ENCODE results near the gene LRRC47.

The LRRC47 gene

DNA sequence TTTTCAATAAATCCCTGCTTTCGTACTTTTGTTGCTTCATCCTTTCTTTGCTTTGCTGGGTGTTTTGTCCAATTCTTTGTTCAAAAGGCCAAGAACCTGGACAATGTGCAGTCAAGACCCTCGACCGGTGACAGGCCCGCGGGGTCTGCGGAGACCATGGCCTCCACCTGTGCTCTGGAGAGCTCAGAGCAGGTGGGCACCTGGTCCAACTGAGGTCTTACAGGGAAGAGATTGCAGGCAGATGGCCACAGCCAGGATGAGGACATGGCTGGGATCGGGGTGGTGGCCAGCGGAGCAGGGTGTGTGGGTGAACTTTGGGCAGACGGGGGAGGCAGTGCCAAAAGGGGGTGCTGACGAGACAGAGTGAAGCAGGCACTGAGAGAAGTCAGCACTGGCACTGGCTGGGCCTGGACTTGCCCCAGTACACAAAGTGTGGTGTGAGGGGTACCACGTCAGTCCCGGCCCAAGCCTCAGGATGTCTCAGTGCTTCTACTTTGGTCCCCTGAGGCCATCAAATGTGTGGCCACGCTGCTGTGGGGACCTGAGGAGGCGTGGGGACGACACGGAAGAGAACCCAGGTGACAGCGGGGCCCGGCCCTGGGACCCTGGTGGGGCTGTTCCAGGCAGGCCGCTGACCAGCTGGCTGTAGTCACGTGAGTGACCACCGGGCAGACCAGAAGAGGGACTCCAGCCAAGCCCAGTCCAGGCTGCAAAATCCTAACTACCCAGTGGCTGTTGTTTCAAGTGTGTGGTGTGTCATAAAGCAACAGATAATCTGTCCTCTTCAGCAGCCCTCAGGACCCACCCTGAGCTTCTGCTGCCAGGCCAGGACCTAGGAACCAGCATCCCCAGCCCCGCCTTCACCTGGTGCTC, 54.5 kb downstream of the LRRC47 start:
- DNase-seq (ENCODE audit: low read depth in 1 of 2, low spot score in 1 of 2): no peak
- TF ChIP-seq POLR2AphosphoS5 (IDR thresholded peaks at IDR 0.05; ENCODE audit: low read depth): no peak
- no peak for TF ChIP-seq SPI1 (IDR thresholded peaks at IDR 0.05; ENCODE audit: borderline replicate concordance, low read depth)
- TF ChIP-seq, protein P1, sequence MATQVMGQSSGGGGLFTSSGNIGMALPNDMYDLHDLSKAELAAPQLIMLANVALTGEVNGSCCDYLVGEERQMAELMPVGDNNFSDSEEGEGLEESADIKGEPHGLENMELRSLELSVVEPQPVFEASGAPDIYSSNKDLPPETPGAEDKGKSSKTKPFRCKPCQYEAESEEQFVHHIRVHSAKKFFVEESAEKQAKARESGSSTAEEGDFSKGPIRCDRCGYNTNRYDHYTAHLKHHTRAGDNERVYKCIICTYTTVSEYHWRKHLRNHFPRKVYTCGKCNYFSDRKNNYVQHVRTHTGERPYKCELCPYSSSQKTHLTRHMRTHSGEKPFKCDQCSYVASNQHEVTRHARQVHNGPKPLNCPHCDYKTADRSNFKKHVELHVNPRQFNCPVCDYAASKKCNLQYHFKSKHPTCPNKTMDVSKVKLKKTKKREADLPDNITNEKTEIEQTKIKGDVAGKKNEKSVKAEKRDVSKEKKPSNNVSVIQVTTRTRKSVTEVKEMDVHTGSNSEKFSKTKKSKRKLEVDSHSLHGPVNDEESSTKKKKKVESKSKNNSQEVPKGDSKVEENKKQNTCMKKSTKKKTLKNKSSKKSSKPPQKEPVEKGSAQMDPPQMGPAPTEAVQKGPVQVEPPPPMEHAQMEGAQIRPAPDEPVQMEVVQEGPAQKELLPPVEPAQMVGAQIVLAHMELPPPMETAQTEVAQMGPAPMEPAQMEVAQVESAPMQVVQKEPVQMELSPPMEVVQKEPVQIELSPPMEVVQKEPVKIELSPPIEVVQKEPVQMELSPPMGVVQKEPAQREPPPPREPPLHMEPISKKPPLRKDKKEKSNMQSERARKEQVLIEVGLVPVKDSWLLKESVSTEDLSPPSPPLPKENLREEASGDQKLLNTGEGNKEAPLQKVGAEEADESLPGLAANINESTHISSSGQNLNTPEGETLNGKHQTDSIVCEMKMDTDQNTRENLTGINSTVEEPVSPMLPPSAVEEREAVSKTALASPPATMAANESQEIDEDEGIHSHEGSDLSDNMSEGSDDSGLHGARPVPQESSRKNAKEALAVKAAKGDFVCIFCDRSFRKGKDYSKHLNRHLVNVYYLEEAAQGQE (IDR thresholded peaks at IDR 0.05; ENCODE audit: insufficient replicate concordance, low read depth): no peak
- TF ChIP-seq GABPA (IDR thresholded peaks at IDR 0.05; ENCODE audit: low read depth): no peak
- TF ChIP-seq, protein P2, sequence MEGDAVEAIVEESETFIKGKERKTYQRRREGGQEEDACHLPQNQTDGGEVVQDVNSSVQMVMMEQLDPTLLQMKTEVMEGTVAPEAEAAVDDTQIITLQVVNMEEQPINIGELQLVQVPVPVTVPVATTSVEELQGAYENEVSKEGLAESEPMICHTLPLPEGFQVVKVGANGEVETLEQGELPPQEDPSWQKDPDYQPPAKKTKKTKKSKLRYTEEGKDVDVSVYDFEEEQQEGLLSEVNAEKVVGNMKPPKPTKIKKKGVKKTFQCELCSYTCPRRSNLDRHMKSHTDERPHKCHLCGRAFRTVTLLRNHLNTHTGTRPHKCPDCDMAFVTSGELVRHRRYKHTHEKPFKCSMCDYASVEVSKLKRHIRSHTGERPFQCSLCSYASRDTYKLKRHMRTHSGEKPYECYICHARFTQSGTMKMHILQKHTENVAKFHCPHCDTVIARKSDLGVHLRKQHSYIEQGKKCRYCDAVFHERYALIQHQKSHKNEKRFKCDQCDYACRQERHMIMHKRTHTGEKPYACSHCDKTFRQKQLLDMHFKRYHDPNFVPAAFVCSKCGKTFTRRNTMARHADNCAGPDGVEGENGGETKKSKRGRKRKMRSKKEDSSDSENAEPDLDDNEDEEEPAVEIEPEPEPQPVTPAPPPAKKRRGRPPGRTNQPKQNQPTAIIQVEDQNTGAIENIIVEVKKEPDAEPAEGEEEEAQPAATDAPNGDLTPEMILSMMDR (IDR thresholded peaks at IDR 0.05; ENCODE audit: insufficient read depth, low read length): no peak
- Histone ChIP-seq H3K27me3 (ENCODE audit: insufficient read depth, poor library complexity, severe bottlenecking) (no peaks in the 10 kb centered on the region), H3K4me3 (replicated peaks; ENCODE audit: insufficient read depth, low read length) (no peak overlapping the region), H3K27ac (replicated peaks) (no peak overlapping the region)

DNA sequence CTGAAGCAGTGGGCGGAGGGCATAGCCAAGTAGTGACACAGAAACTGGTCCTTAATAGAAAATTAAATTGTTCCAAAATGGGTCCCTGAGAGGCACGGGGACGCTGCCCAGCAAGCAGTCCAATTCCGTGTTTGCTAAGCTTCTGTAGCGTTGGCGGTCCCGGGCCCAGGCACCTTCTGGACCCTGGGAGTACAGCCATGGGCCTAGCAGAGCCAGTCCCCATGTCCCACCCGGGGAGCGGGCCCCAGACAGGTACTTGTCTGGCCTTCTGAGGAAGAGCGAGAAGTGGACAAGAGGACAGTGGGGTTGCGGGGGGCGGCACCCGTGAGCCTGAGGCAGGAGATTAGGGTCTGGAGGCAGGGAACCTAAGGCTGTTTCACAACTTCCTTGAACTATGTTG, 55.5 kb downstream of the LRRC47 start:
- Histone ChIP-seq H3K27me3 (ENCODE audit: insufficient read depth, poor library complexity, severe bottlenecking) (no peaks in the 10 kb centered on the region), H3K27ac (replicated peaks) (no peak overlapping the region), H3K4me3 (replicated peaks; ENCODE audit: insufficient read depth, low read length) (no peak overlapping the region)
- no peak for DNase-seq (ENCODE audit: low read depth in 1 of 2, low spot score in 1 of 2)
- TF ChIP-seq, protein P2 (IDR thresholded peaks at IDR 0.05; ENCODE audit: insufficient read depth, low read length): no peak
- TF ChIP-seq POLR2AphosphoS5 (IDR thresholded peaks at IDR 0.05; ENCODE audit: low read depth): no peak
- no peak for TF ChIP-seq SPI1 (IDR thresholded peaks at IDR 0.05; ENCODE audit: borderline replicate concordance, low read depth)
- TF ChIP-seq, protein P1 (IDR thresholded peaks at IDR 0.05; ENCODE audit: insufficient replicate concordance, low read depth): no peak
- TF ChIP-seq GABPA (IDR thresholded peaks at IDR 0.05; ENCODE audit: low read depth): no peak

DNA sequence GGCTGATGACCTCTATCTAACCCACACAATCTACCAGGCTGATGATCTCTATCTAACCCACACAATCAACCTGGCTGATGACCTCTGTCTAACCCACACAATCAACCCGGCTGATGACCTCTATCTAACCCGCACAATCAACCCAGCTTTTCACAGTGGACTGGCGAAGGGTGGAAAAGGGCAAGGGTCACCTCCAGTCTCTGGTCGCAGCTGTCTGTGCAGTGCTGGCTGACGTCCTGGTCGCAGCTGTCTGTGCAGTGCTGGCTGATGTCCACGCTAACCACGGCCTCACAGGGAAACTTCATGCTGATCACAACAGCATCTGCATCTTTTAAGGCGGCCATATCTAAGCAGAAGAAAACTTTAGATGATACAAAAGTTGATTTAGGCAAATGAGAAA, 56.3 kb downstream of the LRRC47 start:
- DNase-seq (ENCODE audit: low read depth in 1 of 2, low spot score in 1 of 2): no peak
- Histone ChIP-seq H3K27ac (replicated peaks) (no peak overlapping the region), H3K27me3 (ENCODE audit: insufficient read depth, poor library complexity, severe bottlenecking) (no peaks in the 10 kb centered on the region), H3K4me3 (replicated peaks; ENCODE audit: insufficient read depth, low read length) (no peak overlapping the region)
- TF ChIP-seq, protein P1 (IDR thresholded peaks at IDR 0.05; ENCODE audit: insufficient replicate concordance, low read depth): no peak
- no peak for TF ChIP-seq GABPA (IDR thresholded peaks at IDR 0.05; ENCODE audit: low read depth)
- TF ChIP-seq, protein P2 (IDR thresholded peaks at IDR 0.05; ENCODE audit: insufficient read depth, low read length): no peak
- no peak for TF ChIP-seq SPI1 (IDR thresholded peaks at IDR 0.05; ENCODE audit: borderline replicate concordance, low read depth)
- TF ChIP-seq POLR2AphosphoS5 (IDR thresholded peaks at IDR 0.05; ENCODE audit: low read depth): no peak

Data from HL-60 (cell line).